Spleen (tissue), 11 donors: ENCODE data around the gene SLC29A3. TPM values are rescaled to one million over a fixed set of nuclear protein-coding genes. Genes with fewer than 3 reads are reported as not detected.
A peak's percentile ranks its signal among the peaks of the same experiment; 100 is the strongest.

ENCODE experiments used
- DNase-seq: peaks from one replicate; pipeline ENCODE4 v3.0.0-alpha.2; 2020
- H3K27ac ChIP-seq, 8 donors: fragments of 200-600 bp; sonication (generic) in 7 of 8; 1 replicate in 4 of 8; 2 replicates in 4 of 8; pipeline versions ENCODE4 v1.5.0 to v1.8.0; 2016 to 2021; ENCODE audit warnings: inconsistent platforms in 4 of 8, mild to moderate bottlenecking in 4 of 8, moderate library complexity in 1 of 8
- H3K27me3 ChIP-seq, 7 donors: fragments of 200-600 bp; sonication (generic) in 6 of 7; replicated peaks in 1 of 7; 1 replicate in 4 of 7; 2 replicates in 3 of 7; pipeline versions ENCODE4 v1.5.0 to v1.8.0; 2016 to 2021; ENCODE audit warnings: inconsistent platforms in 3 of 7, mild to moderate bottlenecking in 1 of 7
- H3K36me3 ChIP-seq, 6 donors: fragments of 200-600 bp; sonication (generic) in 5 of 6; 1 replicate in 4 of 6; 2 replicates in 2 of 6; pipeline versions ENCODE4 v1.5.0 to v1.8.0; 2016 to 2021; ENCODE audit warnings: inconsistent platforms in 2 of 6
- H3K4me1 ChIP-seq, 6 donors: fragments of 200-600 bp; sonication (generic) in 5 of 6; 1 replicate in 3 of 6; 2 replicates in 3 of 6; pipeline versions ENCODE4 v1.5.0 to v1.8.0; 2016 to 2021; ENCODE audit warnings: inconsistent platforms in 3 of 6
- H3K4me3 ChIP-seq, 8 donors: fragments of 200-600 bp; sonication (generic) in 7 of 8; 1 replicate in 4 of 8; 2 replicates in 4 of 8; pipeline versions ENCODE4 v1.5.0 to v1.8.0; 2016 to 2021; ENCODE audit warnings: inconsistent platforms in 4 of 8, mild to moderate bottlenecking in 4 of 8, moderate library complexity in 2 of 8
- H3K9me3 ChIP-seq, 8 donors: fragments of 200-600 bp; sonication (generic) in 7 of 8; 1 replicate in 4 of 8; 2 replicates in 4 of 8; pipeline versions ENCODE4 v1.5.0 to v1.8.0; 2016 to 2021; ENCODE audit warnings: inconsistent platforms in 4 of 8
- POLR2A ChIP-seq, 3 donors: fragments of 450-650 bp; IDR thresholded peaks; one replicate each; pipeline ENCODE4 v1.5.1; 2017; ENCODE audit warnings: antibody characterized with exemption in 3 of 3, mild to moderate bottlenecking in 1 of 3
- POLR2AphosphoS5 ChIP-seq, 3 donors: sonication (generic); formaldehyde crosslinking; IDR thresholded peaks; one replicate each; pipeline ENCODE4 v1.5.1; 2017; ENCODE audit warnings: antibody characterized with exemption in 3 of 3
- WGBS, 5 donors: extraction: QIAGEN DNeasy Blood & Tissue Kit in 3 of 5; methylation state at CpG; one replicate each; pipeline versions ENCODE4 v1.1.5 to v1.1.7; 2013 to 2018; 5-methylcytosine and 5-hydroxymethylcytosine counted together
- intact Hi-C: fragments of 100-400 bp; cut with DNase I; formaldehyde crosslinking; loops from one replicate; pipeline ENCODE4 v1.15.0; 2023; ENCODE audit warnings: low total_unique reads
- polyA plus RNA-seq, 3 donors: library from polyadenylated mRNA; stranded (reverse); fragments of 200-250 nt; gene quantifications; one replicate each; pipeline ENCODE4 v1.2.1, GENCODE V29; 2013
- total RNA-seq, 7 donors: library from RNA; depleted of rRNA in 3 of 7; stranded (reverse); fragments of >200 nt in 3 of 7; fragmentation: NEBNext Ultra II Directional in 4 of 7; extraction: Animal tissue kit (Norgen Biotek cat#: 25700) in 4 of 7; gene quantifications; one replicate each; pipeline versions ENCODE4 v1.1.0 to v1.2.1, GENCODE V29; 2016 to 2021
- TF ChIP-seq, protein P1 (sequence below), 11 experiments: fragments of 200-600 bp in 7 of 11; fragments of 450-650 bp in 4 of 11; sonication (generic) in 4 of 11; IDR thresholded peaks in 8 of 11; conservative IDR thresholded peaks in 3 of 11; 1 replicate in 7 of 11; 2 replicates in 4 of 11; pipeline versions ENCODE4 v1.4.0 to v1.8.0; 2016 to 2021; ENCODE audit warnings: antibody characterized with exemption in 11 of 11, inconsistent platforms in 4 of 11, mild to moderate bottlenecking in 1 of 11
- donor health status: healthy with polysubstance abuse.
- donor health status: DM: no; HTN: no; CAD: no; lungs with moderate emphysema.
- donor health status: DM: no; HTN: no; CAD: no.
- donor health status: Bipolar disorder and iron deficiency.
- donor health status: healthy.
- donor health status: DM: no; HTN: no; CAD: no.
- donor health status: DM: yes; HTN: yes; CAD: no.

Gene SLC29A3
- total and polyA plus RNA-seq, 10 donors, result 3.3 to 15.6 (median 7.7) TPM

GRCh38 chr10:71343392-71343773 is 24.3 kb downstream of the SLC29A3 start:
- peak overlapping the region in 6 of 8 donors; percentile 22 to 71 (median 61) for H3K27ac ChIP-seq
- no peak for DNase-seq
- WGBS, 5 donors, result 66 to 76% (median 70%) methylated on average over 5 of the region's 5 CpGs

DNA sequence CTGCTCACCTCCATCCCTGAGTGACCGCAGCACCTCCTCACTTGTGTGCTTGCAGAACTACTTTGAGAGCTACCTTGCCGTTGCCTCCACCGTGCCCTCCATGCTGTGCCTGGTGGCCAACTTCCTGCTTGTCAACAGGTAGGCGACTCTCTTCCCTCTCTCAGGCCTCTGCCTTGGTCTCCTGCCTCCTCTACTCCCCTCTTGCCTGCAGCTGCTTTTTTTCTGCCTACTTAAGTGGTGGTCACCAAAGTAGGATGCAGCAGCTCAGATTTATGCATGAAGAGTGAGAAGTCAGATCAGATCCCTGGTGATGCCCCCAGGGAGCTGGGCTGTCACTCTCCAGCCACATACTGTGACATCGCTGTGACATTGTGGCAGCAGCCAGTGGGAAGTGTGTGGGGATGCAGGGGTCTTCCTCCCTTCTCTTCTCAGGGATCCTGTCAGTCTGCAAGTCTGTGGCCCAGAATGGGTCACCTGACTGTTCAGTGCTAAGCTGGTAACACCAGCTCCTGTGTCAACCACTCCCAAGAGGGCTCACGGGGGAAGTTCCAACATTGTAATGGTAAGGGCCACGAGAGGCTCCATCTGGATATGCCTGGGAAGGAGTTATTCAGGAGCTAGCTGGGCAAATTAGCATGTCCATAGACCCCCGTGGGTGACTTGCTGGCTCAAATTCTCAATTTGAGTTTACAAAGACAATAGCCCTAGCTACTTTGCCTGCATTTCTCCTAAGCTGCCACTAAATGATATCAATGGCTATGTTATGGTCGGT is 25.3 kb downstream of the SLC29A3 start:
- H3K9me3 ChIP-seq, result no peaks in the 10 kb centered on the region
- H3K4me3 ChIP-seq, result no peak overlapping the region
- DNase-seq, result no peak
- peak overlapping the region in 5 of 8 donors; percentile 22 to 71 (median 64) for H3K27ac ChIP-seq
- H3K36me3 ChIP-seq, result peaks cover 0 to 18% (median 0%) of the 10 kb centered on the region in 6 donors
- H3K27me3 ChIP-seq, result no peaks in the 10 kb centered on the region
- WGBS, 5 donors, result 86 to 91% (median 90%) methylated on average over 8 to 9 of the region's 9 CpGs
- intact Hi-C loops, result no loop called here
- H3K4me1 ChIP-seq, result peaks cover 0 to 34% (median 13%) of the 10 kb centered on the region in 6 donors
- TF ChIP-seq POLR2A (IDR thresholded peaks at IDR 0.05) (no peak), POLR2AphosphoS5 (IDR thresholded peaks at IDR 0.05) (no peak)
- TF ChIP-seq, protein P1, sequence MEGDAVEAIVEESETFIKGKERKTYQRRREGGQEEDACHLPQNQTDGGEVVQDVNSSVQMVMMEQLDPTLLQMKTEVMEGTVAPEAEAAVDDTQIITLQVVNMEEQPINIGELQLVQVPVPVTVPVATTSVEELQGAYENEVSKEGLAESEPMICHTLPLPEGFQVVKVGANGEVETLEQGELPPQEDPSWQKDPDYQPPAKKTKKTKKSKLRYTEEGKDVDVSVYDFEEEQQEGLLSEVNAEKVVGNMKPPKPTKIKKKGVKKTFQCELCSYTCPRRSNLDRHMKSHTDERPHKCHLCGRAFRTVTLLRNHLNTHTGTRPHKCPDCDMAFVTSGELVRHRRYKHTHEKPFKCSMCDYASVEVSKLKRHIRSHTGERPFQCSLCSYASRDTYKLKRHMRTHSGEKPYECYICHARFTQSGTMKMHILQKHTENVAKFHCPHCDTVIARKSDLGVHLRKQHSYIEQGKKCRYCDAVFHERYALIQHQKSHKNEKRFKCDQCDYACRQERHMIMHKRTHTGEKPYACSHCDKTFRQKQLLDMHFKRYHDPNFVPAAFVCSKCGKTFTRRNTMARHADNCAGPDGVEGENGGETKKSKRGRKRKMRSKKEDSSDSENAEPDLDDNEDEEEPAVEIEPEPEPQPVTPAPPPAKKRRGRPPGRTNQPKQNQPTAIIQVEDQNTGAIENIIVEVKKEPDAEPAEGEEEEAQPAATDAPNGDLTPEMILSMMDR (IDR thresholded peaks at IDR 0.05 in 8 of 11, conservative IDR thresholded peaks at IDR 0.05 in 3 of 11), result no peak

More at GRCh38 chr10:71343392-71343773, 24.3 kb downstream of the SLC29A3 start:
- no peaks in the 10 kb centered on the region for H3K27me3 ChIP-seq
- H3K9me3 ChIP-seq, result no peaks in the 10 kb centered on the region
- no peak overlapping the region for H3K4me3 ChIP-seq
- intact Hi-C loops, result no loop called here
- peak in 1 of 3 donors; percentile 14 for TF ChIP-seq POLR2AphosphoS5 (IDR thresholded peaks at IDR 0.05)
- TF ChIP-seq POLR2A (IDR thresholded peaks at IDR 0.05), result no peak
- H3K4me1 ChIP-seq, result peaks cover 0 to 34% (median 13%) of the 10 kb centered on the region in 6 donors
- peaks cover 0 to 27% (median 0%) of the 10 kb centered on the region in 6 donors for H3K36me3 ChIP-seq

DNA sequence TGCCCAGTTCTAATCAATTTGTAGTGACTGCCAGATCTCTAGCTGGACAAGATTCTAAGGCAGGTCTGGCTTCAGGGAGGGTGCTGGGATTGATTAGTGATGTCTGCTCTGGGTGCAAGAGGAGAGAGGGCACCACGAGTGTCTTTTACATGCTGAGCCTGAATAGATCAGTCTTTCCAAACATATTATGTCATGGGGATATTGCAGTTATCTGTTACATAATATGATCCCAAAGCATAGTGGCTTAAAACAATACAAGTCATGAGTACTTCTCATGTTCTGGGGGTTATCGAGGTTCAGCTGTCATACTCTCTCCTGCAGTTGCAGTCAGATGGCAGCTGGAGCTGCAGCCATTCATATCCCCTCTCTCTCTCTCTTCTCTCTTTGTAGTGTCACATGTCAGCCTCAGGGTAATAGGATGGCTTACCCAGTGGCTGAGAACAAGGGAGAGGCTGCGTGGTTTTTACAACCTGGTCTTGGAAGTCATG is 26.0 kb downstream of the SLC29A3 start:
- DNase-seq, result no peak
- Histone ChIP-seq H3K9me3 (no peaks in the 10 kb centered on the region), H3K27me3 (no peaks in the 10 kb centered on the region), H3K4me1 (peaks cover 0 to 34% (median 13%) of the 10 kb centered on the region in 6 donors), H3K4me3 (no peak overlapping the region), H3K27ac (peak overlapping the region in 2 of 8 donors; percentile 68 to 71), H3K36me3 (peaks cover 0 to 11% (median 0%) of the 10 kb centered on the region in 6 donors)
- intact Hi-C loops, result no loop called here
- 58 to 82% (median 62%) methylated on average over 3 of the region's 3 CpGs for WGBS, 5 donors
- TF ChIP-seq POLR2AphosphoS5 (IDR thresholded peaks at IDR 0.05), result no peak
- TF ChIP-seq, protein P1 (IDR thresholded peaks at IDR 0.05 in 8 of 11, conservative IDR thresholded peaks at IDR 0.05 in 3 of 11), result no peak
- no peak for TF ChIP-seq POLR2A (IDR thresholded peaks at IDR 0.05)

- TF ChIP-seq POLR2A (IDR thresholded peaks at IDR 0.05) (no peak), POLR2AphosphoS5 (IDR thresholded peaks at IDR 0.05) (no peak)
- TF ChIP-seq, protein P1 (IDR thresholded peaks at IDR 0.05 in 8 of 11, conservative IDR thresholded peaks at IDR 0.05 in 3 of 11), result no peak
- intact Hi-C loops, result no loop called here
- no peak for DNase-seq
- H3K27me3 ChIP-seq, result no peaks in the 10 kb centered on the region
- H3K4me1 ChIP-seq, result peaks cover 0 to 34% (median 13%) of the 10 kb centered on the region in 6 donors
- WGBS, 5 donors, result 80 to 88% (median 85%) methylated on average over 10 of the region's 10 CpGs
- H3K4me3 ChIP-seq, result no peak overlapping the region
- no peaks in the 10 kb centered on the region for H3K9me3 ChIP-seq
- peak overlapping the region in 1 of 8 donors; percentile 11 for H3K27ac ChIP-seq
- H3K36me3 ChIP-seq, result peaks cover 0 to 6% (median 0%) of the 10 kb centered on the region in 6 donors
Observed at GRCh38 chr10:71345694-71346093, 26.6 kb downstream of the SLC29A3 start.
